Choroid plexus epithelial cell (primary cell): ENCODE results near the gene MAPK14.
"Not testable (repeated sequence)": the region's sequence is repeated elsewhere in the genome, so short reads cannot be mapped to it uniquely, and the experiment has no call there.

Source experiments
- DNase-seq: peaks from one replicate; pipeline ENCODE4 v3.0.0-alpha.2; 2010; ENCODE audit warnings: low read depth
- H3K4me3 ChIP-seq: 2 replicates; pipeline ENCODE4 v1.5.1; 2011; ENCODE audit warnings: low read depth, mild to moderate bottlenecking, control low read depth, low read length, moderate library complexity
- CTCF ChIP-seq: conservative IDR thresholded peaks from 2 replicates; pipeline ENCODE4 v1.5.1; 2011; ENCODE audit warnings: low read depth, mild to moderate bottlenecking, control low read depth, inconsistent platforms, low read length, moderate library complexity

Gene MAPK14

DNA sequence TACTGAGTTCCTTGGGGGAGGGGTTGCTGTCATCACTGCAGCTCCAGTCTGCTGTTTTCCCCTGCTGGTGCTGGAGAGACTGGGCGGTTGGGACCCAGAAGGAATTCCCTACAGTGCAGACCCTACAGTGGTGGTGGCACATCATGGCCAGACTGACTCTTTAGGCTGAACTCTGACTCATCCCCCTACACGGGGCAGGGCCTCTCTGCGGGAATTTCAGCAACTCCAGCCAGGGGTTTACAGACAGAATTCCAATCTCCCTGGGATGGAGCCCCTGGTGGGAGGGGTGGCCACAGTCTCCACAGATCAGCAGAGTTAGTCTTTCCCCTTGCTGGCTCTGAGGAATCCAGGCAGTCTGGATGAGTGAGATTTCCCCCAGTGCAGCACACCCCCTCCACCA lies 55.8 kb downstream of the MAPK14 start:
- TF ChIP-seq CTCF, result peak; percentile 1
- DNase-seq, result peak; percentile 38
- H3K4me3 ChIP-seq, result no peak overlapping the region

DNA sequence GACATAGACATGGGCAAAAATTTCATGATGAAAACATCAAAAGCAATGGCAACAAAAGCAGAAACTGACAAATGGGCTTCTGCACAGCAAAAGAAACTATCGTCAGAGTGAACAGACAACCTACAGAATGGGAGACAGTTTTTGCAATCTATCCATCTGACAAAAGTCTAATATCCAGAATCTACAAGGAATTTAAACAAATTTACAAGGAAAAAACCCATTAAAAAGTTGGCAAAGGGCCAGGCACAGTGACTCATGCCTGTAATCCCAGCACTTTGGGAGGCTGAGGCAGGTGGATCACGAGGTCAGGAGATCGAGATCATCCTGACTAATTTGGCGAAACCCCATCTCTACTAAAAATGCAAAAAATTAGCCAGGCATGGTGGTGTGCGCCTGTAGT lies 60.6 kb downstream of the MAPK14 start:
- not testable (repeated sequence) for DNase-seq, H3K4me3 ChIP-seq

DNA sequence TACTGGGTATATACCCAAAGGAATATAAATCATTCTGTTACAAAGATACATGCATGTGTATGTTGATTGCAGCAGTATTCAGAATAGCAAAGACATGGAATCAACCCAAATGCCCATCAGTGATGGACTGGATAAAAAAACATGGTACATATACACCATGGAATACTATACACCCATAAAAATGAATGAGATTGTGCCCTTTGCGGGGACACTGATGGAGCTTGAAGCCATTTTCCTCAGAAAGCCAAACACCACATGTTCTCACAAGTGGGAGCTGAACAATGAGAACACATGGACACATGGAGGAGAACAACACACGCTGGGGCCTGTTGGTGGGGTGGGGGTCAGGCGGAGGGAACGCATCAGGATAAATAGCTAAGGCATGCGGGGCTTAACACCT lies 61.4 kb downstream of the MAPK14 start:
- no peak for DNase-seq
- TF ChIP-seq CTCF, result no peak
- no peak overlapping the region for H3K4me3 ChIP-seq

- no peak for TF ChIP-seq CTCF
- DNase-seq, result no peak
- no peak overlapping the region for H3K4me3 ChIP-seq
Measured at GRCh38 chr6:36094238-36094637, 66.6 kb downstream of the MAPK14 start.

DNA sequence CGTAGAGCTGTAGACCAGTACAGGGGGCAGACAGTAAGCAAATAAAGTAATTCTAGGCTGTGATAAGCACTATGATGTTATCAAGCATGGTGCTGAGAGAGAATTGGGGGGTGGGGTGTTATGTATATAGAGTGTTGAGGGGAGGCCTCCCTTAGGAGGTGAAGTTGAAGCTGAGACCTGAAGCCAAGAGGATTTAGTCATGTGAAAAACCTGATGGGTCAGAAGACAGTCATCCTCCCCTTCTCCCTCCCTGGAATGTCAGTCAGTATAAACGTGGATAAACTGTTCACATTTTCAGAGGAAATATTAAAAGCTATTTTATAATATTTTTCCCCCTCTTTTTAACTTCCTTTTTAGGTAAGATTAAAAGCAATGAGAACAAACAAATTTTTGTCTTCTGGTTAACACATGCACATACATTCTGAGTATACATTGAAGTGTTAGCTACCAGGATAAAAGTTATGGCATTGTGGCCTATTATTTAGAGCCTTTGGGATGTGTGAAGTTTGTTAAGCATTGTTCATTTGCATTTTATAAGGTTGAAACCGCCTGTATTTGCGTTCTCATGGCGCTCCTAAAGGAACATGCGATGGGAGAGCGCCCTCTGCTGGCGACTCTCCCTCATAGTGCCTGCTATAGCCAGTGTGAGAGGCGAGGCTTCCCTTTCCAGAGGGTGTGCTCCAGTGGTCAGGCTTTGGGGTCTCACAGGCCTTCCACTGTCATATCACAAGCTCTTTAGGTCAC lies 67.3 kb downstream of the MAPK14 start:
- peak; percentile 98 for TF ChIP-seq CTCF
- peak; percentile 83 for DNase-seq
- H3K4me3 ChIP-seq, result no peak overlapping the region

DNA sequence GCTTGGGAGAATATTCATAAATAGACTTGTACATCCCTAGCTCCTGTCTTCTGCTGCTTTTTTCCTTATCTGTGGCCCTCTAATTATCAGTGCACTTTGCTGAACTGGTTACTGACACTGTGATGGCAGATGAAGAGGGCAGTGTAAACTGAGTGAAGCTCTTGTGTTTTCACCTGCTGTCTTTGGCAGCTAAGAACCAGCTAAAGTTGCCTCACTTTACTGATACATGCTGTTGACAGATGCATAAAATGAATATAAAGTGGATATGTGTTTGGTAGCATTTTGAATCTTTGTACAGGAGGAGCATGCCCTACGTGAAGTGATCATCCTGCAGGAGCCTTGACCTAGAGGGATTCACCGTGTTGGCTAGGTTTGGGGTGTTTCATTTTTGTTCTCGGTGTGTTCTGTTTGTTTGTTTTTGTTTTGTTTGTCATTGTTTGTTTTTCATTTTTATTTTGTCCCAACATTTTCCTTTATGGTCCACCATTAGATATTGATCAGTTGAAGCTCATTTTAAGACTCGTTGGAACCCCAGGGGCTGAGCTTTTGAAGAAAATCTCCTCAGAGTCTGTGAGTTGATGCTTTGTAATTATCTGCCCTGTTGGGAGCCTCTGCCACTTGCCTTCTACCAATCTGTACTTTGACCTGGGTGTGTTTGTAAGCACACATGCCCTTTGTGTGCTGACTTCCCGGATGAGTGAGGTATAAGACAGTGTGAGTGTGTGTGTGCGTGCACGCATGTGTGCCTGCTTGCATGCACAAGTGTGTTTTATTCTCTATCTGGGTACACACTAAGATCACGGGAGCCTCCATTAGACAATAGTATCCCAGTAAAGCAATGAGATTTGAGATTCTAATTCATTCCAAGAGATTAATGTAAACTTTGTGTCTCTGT lies 68.1 kb downstream of the MAPK14 start:
- no peak overlapping the region for H3K4me3 ChIP-seq
- TF ChIP-seq CTCF, result no peak
- no peak for DNase-seq

DNA sequence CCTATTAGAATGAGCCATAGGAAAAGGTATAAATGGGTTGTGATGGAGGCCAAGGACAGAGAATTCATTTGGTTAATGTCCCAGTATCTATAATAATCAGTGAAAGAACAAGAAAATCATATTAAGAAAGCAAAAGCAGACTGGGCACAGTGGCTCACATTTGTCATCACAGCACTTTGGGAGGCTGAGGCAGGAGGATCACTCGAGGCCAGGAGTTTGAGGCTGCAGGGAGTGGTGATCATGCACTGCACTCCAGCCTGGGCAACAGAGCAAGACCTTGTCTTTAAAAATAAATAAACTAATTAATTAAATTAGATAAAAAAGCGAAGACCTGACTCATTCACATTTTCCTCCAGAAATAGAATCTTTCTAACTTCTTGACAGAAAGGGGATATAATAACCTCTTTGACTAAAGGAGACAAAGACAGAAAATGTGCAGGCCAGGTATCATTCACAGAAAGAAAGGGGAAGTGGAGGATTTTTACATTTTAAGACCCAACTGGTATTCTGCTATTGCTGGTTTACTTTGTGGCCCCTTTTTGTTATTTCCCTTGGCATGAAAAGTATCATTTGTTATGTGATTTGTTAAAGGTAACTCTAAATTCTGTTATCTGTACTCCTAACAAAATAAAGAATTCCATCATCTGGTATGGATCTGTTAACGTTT lies 70.8 kb downstream of the MAPK14 start:
- DNase-seq, result no peak
- TF ChIP-seq CTCF, result no peak

More for the DNA sequence above, 70.8 kb downstream of the MAPK14 start:
- H3K4me3 ChIP-seq, result no peak overlapping the region
